ENCODE measurements around the gene GLYR1. TPM values are rescaled to one million over a fixed set of nuclear protein-coding genes. Genes with fewer than 3 reads are reported as not detected.

The GLYR1 gene
- total RNA-seq, 1 experiment from 2014 or later: 30.6 TPM

DNA sequence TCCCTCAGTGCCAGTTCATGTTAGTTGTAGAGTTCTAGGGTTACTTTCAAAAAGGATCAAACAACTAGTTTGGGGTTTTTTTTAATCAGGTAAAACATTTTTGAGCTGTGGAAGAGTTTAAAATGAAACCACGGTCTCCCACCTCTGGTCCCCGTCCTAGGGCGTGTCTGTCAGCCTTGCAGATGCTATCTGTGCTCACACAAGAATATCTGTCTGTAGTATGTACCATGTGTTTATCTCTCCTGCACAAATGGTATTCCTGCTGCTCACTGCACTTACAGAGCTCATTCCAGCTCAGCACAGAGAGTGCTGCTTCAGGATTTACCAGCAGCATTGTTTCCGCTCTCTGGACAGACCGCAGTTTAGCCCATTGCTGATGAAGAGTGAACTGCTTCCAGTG lies 39.1 kb upstream of the GLYR1 start:
- no peak overlapping the region for H3K27ac ChIP-seq (ENCODE audit: low read length)
- no peak overlapping the region for H3K4me2 ChIP-seq (ENCODE audit: low read length)
- no peak overlapping the region for H3K4me3 ChIP-seq (ENCODE audit: low read length)
- no TSS peak for BruUV-seq (replicated peaks)
- H3K9ac ChIP-seq (ENCODE audit: low read length): no peak overlapping the region
- intact Hi-C loops (cut with micrococcal nuclease): no loop called here
- ChIA-PET CTCF (no interaction called here), POLR2A (ENCODE audit: unreplicated experiment) (no interaction called here)
- no peak overlapping the region for H2AFZ ChIP-seq (ENCODE audit: low read length)
- no peaks in the 10 kb centered on the region for H3K79me2 ChIP-seq (ENCODE audit: low read length)
- no peaks in the 10 kb centered on the region for H3F3A ChIP-seq (ENCODE audit: low read length, unreplicated experiment)
- DNase-seq (no peak), ATAC-seq (no peak)
- H3K9me3 ChIP-seq (ENCODE audit: low read length): no peaks in the 10 kb centered on the region
- H3K9me2 ChIP-seq (replicated peaks; ENCODE audit: low read length): no peaks in the 10 kb centered on the region
- no peaks in the 10 kb centered on the region for H3K27me3 ChIP-seq (ENCODE audit: low read length)
- TF ChIP-seq EZH2 (IDR thresholded peaks at IDR 0.05; ENCODE audit: low read length, unreplicated experiment) (no peak), EZH2phosphoT487 (IDR thresholded peaks at IDR 0.05; ENCODE audit: borderline replicate concordance, low read length) (no peak)
- TF ChIP-seq, protein P1, sequence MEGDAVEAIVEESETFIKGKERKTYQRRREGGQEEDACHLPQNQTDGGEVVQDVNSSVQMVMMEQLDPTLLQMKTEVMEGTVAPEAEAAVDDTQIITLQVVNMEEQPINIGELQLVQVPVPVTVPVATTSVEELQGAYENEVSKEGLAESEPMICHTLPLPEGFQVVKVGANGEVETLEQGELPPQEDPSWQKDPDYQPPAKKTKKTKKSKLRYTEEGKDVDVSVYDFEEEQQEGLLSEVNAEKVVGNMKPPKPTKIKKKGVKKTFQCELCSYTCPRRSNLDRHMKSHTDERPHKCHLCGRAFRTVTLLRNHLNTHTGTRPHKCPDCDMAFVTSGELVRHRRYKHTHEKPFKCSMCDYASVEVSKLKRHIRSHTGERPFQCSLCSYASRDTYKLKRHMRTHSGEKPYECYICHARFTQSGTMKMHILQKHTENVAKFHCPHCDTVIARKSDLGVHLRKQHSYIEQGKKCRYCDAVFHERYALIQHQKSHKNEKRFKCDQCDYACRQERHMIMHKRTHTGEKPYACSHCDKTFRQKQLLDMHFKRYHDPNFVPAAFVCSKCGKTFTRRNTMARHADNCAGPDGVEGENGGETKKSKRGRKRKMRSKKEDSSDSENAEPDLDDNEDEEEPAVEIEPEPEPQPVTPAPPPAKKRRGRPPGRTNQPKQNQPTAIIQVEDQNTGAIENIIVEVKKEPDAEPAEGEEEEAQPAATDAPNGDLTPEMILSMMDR (conservative IDR thresholded peaks at IDR 0.05; ENCODE audit: low read depth, low read length): no peak
- H3K4me1 ChIP-seq (ENCODE audit: insufficient read depth, low read length): peaks cover 23% of the 10 kb centered on the region
- H4K20me1 ChIP-seq (ENCODE audit: low read length): no peaks in the 10 kb centered on the region
- H3K36me3 ChIP-seq (ENCODE audit: low read depth, low read length): peaks cover 20% of the 10 kb centered on the region

DNA sequence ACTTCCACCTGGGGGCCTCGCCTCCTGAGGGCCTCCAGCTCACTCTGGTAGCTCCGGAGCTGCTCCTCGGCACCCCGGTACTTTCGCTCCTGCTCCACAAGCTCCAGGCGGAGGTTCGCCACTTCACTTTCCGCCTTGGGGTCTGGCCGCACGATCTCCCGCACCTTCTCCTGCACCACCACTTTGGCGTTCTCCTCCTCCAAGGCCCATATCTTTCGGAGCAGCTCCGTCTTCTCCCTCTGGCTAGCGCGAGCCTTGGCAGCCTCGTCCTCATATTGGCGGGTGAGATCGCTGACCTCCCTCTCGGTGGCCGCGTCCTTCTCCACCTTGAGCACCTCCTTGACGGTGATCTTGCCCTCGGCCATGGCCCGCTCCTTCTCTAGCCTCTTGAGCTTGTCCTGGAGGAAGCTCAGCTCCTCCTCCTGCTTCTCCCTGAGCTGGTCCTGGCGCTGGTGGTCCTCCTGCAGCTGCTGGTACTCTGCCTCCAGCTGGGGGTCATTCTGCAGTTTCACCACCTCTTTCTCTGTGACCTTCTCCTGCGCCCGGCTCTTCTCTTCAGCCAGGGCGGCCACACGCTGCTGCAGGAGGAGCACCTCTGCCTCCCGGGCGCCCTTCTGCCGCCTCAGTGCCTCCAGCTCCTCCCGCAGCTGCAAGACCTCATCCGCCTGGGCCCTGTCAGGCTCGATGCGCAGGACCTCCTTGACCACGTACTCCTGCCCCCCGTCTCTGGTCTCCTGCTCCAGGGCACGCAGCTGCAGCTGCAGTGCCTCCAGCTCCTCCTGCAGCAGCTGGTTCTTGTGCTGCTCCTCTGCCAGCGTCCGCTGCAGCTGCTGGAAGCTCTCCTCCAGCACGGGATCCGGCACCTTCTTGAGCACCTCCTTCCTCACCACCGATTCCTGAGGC lies 38.1 kb upstream of the GLYR1 start:
- Histone ChIP-seq H2AFZ (ENCODE audit: low read length) (no peak overlapping the region), H3K9me2 (replicated peaks; ENCODE audit: low read length) (no peaks in the 10 kb centered on the region), H3F3A (ENCODE audit: low read length, unreplicated experiment) (no peaks in the 10 kb centered on the region), H4K20me1 (ENCODE audit: low read length) (no peaks in the 10 kb centered on the region), H3K4me1 (ENCODE audit: insufficient read depth, low read length) (peaks cover 23% of the 10 kb centered on the region), H3K9me3 (ENCODE audit: low read length) (no peaks in the 10 kb centered on the region), H3K4me3 (ENCODE audit: low read length) (no peak overlapping the region), H3K36me3 (ENCODE audit: low read depth, low read length) (peaks cover 26% of the 10 kb centered on the region), H3K9ac (ENCODE audit: low read length) (no peak overlapping the region), H3K79me2 (ENCODE audit: low read length) (no peaks in the 10 kb centered on the region), H3K27me3 (ENCODE audit: low read length) (no peaks in the 10 kb centered on the region), H3K27ac (ENCODE audit: low read length) (no peak overlapping the region), H3K4me2 (ENCODE audit: low read length) (no peak overlapping the region)
- DNase-seq (no peak), ATAC-seq (no peak)
- TF ChIP-seq, protein P1 (conservative IDR thresholded peaks at IDR 0.05; ENCODE audit: low read depth, low read length): no peak
- TF ChIP-seq EZH2 (IDR thresholded peaks at IDR 0.05; ENCODE audit: low read length, unreplicated experiment) (no peak), EZH2phosphoT487 (IDR thresholded peaks at IDR 0.05; ENCODE audit: borderline replicate concordance, low read length) (no peak)
- intact Hi-C loops (cut with micrococcal nuclease): no loop called here
- no TSS peak for BruUV-seq (replicated peaks)
- ChIA-PET POLR2A (ENCODE audit: unreplicated experiment) (no interaction called here), CTCF (interaction anchor here (0.5 kb wide), 1 partner anchor 9 kb away, joined by 8 read pairs; no protein-coding TSS in a partner anchor)

DNA sequence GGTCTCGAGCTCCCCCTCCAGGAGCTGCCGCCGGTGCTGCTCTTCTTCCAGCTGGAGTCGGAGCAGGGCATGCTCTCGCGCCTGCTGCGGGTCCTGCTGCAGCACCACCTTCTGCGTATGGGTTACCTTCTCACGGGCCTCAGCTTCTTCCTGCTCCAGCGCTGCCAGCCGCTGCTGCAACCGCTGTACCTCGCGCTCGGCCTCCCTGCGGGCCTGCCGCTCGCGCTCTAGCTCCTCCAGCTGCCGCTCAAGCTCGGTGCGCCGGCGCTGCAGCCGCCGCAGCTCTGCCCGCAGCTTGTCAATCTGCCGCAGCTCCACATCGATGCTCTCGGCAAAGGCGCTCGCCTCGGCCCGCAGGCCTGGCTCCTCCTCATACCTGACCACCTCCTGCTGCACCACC lies 37.1 kb upstream of the GLYR1 start:
- TF ChIP-seq, protein P1 (conservative IDR thresholded peaks at IDR 0.05; ENCODE audit: low read depth, low read length): no peak
- TF ChIP-seq EZH2phosphoT487 (IDR thresholded peaks at IDR 0.05; ENCODE audit: borderline replicate concordance, low read length): no peak
- TF ChIP-seq EZH2 (IDR thresholded peaks at IDR 0.05; ENCODE audit: low read length, unreplicated experiment): no peak
- Histone ChIP-seq H3K9ac (ENCODE audit: low read length) (no peak overlapping the region), H3K4me2 (ENCODE audit: low read length) (no peak overlapping the region), H3K4me1 (ENCODE audit: insufficient read depth, low read length) (peaks cover 25% of the 10 kb centered on the region), H3K27ac (ENCODE audit: low read length) (no peak overlapping the region), H3K9me3 (ENCODE audit: low read length) (no peaks in the 10 kb centered on the region), H3K9me2 (replicated peaks; ENCODE audit: low read length) (no peaks in the 10 kb centered on the region), H2AFZ (ENCODE audit: low read length) (no peak overlapping the region), H3K79me2 (ENCODE audit: low read length) (no peaks in the 10 kb centered on the region), H3F3A (ENCODE audit: low read length, unreplicated experiment) (no peaks in the 10 kb centered on the region), H3K4me3 (ENCODE audit: low read length) (no peak overlapping the region), H3K36me3 (ENCODE audit: low read depth, low read length) (peaks cover 31% of the 10 kb centered on the region), H3K27me3 (ENCODE audit: low read length) (no peaks in the 10 kb centered on the region), H4K20me1 (ENCODE audit: low read length) (no peaks in the 10 kb centered on the region)
- POLR2A ChIA-PET (ENCODE audit: unreplicated experiment): no interaction called here
- no peak for DNase-seq
- BruUV-seq (replicated peaks): no TSS peak
- no peak for ATAC-seq
- intact Hi-C loops (cut with micrococcal nuclease): no loop called here
- CTCF ChIA-PET: interaction anchor here (0.6 kb wide), 1 partner anchor 18 kb away, joined by 3 read pairs; no protein-coding TSS in a partner anchor

Measured in PC-3 (cell line).